NCI-H187 treated with DMSO at 0.1 percent for 48 hours (cell line): ENCODE results near the gene C4B.
"Not testable (repeated sequence)": the region's sequence is repeated elsewhere in the genome, so short reads cannot be mapped to it uniquely, and the experiment has no call there.

Experiments used
- DNase-seq: peaks from one replicate; lab custom pipeline; 2025; lab: John Stamatoyannopoulos, UW

C4B gene

DNA sequence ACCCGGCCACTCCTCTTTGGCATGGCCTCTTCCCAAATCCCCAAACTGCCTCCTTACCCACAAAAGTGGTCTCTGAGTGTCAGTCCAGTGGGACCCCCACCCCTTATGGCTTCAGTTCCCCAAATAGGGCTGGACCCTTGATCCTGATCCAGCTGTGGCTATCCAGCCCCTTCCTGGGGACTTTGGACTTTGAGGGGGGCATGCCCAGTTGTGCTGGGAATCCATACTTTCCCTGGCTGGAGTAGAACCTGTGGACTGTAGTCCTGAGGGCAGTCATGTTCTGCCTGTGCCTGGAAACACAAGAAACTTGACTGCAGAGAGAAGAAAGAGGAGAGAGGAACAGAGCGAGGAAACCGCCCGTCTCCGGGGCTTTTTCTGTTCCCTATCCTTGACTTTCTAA is 22.5 kb downstream of the C4B start:
- not testable (repeated sequence) for DNase-seq

DNA sequence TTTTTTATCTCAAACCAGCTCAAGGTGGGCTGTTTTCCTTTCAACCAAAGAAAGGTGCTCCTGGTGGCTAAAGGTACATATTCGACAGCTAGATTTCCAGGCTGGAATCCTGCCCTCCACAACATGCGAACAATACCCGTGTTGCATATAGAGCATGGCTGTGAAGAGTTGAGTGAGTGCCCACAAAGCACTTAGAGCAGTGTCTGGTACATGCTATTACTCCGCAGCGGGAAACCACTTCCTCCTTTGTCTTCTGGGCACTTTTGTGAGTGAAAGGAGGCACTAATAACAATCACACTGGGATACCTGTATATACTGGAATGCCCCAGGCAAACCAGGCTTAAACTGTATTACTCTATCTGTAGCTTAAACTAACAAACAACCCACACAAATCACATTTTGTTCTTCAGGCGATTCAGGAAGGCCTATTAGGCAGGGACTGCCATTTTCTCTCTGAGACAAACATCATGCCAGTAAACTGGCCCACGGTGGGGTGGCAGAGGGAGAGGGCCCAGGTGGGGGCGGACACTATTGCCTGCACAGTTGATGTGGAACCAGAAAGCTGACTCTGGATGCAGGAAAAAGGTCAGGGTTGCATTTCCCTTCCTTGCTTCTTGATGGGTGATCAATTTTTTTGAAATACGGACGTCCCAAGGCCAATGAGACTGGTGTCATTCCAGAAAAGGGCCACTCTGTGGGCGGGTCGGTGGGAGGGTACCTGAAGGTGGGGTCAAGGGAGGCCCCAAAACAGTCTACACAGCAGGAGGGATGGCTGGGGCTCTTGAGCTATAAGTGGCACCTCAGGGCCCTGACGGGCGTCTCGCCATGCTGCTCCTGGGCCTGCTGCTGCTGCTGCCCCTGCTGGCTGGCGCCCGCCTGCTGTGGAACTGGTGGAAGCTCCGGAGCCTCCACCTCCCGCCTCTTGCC is 23.3 kb downstream of the C4B start, which contains the start of gene CYP21A2:
CYP21A2 (plus strand) TSS at position 818 of the 927 bp plus-strand sequence; CDS start at position 826, 8 bp downstream.
- not testable (repeated sequence) for DNase-seq

DNA sequence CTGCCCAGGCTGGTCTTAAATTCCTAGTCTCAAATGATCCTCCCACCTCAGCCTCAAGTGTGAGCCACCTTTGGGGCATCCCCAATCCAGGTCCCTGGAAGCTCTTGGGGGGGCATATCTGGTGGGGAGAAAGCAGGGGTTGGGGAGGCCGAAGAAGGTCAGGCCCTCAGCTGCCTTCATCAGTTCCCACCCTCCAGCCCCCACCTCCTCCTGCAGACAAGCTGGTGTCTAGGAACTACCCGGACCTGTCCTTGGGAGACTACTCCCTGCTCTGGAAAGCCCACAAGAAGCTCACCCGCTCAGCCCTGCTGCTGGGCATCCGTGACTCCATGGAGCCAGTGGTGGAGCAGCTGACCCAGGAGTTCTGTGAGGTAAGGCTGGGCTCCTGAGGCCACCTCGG is 24.3 kb downstream of the C4B start:
- not testable (repeated sequence) for DNase-seq

DNA sequence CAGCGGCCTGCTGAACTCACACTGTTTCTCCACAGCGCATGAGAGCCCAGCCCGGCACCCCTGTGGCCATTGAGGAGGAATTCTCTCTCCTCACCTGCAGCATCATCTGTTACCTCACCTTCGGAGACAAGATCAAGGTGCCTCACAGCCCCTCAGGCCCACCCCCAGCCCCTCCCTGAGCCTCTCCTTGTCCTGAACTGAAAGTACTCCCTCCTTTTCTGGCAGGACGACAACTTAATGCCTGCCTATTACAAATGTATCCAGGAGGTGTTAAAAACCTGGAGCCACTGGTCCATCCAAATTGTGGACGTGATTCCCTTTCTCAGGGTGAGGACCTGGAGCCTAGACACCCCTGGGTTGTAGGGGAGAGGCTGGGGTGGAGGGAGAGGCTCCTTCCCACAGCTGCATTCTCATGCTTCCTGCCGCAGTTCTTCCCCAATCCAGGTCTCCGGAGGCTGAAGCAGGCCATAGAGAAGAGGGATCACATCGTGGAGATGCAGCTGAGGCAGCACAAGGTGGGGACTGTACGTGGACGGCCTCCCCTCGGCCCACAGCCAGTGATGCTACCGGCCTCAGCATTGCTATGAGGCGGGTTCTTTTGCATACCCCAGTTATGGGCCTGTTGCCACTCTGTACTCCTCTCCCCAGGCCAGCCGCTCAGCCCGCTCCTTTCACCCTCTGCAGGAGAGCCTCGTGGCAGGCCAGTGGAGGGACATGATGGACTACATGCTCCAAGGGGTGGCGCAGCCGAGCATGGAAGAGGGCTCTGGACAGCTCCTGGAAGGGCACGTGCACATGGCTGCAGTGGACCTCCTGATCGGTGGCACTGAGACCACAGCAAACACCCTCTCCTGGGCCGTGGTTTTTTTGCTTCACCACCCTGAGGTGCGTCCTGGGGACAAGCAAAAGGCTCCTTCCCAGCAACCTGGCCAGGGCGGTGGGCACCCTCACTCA is 25.0 kb downstream of the C4B start:
- DNase-seq: not testable (repeated sequence)

DNA sequence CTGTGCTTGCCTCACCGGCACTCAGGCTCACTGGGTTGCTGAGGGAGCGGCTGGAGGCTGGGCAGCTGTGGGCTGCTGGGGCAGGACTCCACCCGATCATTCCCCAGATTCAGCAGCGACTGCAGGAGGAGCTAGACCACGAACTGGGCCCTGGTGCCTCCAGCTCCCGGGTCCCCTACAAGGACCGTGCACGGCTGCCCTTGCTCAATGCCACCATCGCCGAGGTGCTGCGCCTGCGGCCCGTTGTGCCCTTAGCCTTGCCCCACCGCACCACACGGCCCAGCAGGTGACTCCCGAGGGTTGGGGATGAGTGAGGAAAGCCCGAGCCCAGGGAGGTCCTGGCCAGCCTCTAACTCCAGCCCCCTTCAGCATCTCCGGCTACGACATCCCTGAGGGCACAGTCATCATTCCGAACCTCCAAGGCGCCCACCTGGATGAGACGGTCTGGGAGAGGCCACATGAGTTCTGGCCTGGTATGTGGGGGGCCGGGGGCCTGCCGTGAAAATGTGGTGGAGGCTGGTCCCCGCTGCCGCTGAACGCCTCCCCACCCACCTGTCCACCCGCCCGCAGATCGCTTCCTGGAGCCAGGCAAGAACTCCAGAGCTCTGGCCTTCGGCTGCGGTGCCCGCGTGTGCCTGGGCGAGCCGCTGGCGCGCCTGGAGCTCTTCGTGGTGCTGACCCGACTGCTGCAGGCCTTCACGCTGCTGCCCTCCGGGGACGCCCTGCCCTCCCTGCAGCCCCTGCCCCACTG is 25.9 kb downstream of the C4B start:
- DNase-seq: not testable (repeated sequence)

DNA sequence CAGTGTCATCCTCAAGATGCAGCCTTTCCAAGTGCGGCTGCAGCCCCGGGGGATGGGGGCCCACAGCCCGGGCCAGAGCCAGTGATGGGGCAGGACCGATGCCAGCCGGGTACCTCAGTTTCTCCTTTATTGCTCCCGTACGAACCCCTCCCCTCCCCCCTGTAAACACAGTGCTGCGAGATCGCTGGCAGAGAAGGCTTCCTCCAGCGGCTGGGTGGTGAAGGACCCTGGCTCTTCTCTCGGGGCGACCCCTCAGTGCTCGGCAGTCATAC is 26.4 kb downstream of the C4B start:
- not testable (repeated sequence) for DNase-seq

DNA sequence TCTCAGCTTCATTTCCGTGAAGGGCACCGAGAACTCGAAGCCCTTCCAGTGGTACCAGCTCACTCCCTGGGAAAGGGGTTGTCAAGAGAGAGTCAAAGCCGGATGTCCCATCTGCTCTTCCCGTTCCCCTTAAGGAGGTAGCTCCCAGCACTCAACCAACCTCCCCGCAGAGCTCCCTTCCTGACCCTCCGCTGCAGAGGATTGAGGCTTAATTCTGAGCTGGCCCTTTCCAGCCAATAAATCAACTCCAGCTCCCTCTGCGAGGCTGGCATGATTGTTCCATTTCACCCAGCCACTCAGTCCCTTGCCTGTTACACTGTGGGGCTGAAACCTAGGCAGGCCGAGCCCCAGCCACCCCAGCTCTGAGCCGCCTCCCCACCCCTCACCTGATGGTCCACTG is 26.8 kb downstream of the C4B start:
- not testable (repeated sequence) for DNase-seq

DNA sequence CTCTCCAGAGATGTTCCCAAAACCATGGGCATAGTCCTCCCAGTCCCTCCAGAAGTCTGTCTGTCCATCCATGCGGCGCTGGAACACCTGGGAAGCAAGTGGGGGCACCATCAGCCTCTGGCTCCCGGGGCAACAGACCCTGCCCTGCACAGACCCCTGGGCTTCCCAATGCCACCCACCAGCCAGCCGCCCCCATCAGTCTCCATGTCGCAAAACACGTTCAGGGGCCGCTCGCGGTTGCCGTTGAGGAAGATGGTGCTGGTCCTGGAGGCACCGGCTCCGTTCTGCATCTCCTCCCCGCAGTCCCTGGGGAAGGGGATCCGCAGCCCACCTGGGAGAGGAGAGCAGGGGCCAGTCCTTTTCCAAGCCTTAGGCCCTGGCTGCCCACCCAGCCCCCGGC is 27.7 kb downstream of the C4B start:
- not testable (repeated sequence) for DNase-seq

DNA sequence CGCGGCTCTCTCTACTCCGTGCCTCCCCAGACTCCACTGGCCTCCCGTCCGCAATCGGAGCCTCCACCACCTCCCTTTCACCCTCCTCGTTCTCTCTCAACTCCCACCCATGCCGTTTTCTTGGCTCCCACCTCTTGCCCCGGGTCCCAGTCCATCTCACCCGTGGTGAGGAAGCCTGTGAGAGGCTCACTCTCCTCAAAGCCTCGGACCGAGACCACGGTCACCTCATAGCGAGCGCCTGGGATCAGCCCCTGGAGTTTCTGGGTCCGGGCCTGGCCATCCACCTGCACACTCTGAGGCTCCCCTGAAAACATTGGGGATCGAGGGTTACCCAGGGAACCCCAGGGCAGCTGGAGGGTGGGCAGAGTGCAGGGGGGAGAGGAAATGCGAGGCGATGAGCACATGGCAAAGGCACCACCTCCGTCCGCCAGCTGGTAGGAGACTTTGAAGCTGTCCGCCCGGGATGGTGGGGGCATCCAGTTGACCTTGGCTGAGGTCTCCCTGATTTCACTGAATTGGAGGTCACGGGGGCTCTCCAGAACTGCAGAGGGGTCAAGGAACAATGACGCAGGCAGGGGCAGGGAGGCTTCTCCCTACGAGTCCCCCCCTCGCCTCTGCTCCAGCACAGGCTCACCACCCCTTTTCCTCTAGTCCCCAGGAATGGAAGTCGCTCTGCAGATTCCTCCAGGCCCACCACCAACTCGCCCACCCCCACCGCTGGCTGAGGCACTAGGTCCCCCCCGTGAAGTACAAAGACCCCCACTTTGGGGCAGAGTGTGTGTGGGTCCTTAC is 29.2 kb downstream of the C4B start:
- not testable (repeated sequence) for DNase-seq

DNA sequence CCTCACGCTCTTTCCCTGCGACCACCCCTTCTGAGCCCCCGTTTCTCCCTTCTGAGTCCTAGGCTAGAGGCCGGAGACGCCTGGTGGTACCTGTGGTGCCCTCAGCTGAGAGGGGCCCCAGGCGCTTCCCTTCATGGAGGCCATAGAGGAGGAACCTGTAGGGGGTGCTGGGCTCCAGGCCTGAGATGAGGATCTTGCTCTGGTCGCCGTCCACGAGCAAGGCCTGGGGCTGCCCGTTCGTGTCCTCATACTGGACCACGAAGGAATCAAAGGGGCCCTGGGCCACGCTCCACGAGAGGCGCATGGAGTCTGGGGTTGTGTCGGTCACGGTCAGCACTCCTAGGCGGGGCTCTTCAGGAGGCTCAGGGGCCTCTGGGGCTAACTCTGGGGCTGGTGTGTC is 30.3 kb downstream of the C4B start:
- not testable (repeated sequence) for DNase-seq

DNA sequence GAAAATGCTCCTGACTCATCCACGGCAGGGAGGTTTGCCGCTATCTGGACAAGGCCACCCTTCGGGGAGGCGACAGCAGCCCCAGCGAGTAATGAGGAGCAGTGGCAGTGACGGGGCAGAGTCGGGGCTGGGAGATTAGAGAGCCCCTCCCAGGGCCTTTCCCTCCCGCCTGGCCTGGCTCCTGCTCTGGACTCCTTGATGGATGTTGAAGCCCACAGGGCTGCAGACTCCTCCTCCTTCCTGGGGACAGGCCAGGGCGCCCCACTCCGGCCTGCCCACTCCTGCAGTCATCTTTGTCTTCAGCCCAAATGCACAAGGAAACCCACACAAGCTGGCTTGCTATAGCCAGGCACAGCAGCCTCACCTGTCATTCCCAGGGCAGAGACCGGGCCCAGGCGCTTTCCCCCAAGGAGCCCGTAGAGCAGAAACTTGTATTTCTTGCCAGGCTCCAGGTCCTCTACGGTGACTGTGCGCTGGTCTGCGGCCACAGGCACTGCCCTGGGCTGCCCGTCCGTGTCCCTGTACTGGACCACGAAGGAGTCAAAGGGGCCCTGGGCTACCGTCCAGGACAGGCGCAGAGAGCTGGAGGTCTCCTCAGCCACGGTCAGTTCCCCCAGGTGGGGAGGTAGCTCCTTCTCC is 31.3 kb downstream of the C4B start:
- DNase-seq: no peak

DNA sequence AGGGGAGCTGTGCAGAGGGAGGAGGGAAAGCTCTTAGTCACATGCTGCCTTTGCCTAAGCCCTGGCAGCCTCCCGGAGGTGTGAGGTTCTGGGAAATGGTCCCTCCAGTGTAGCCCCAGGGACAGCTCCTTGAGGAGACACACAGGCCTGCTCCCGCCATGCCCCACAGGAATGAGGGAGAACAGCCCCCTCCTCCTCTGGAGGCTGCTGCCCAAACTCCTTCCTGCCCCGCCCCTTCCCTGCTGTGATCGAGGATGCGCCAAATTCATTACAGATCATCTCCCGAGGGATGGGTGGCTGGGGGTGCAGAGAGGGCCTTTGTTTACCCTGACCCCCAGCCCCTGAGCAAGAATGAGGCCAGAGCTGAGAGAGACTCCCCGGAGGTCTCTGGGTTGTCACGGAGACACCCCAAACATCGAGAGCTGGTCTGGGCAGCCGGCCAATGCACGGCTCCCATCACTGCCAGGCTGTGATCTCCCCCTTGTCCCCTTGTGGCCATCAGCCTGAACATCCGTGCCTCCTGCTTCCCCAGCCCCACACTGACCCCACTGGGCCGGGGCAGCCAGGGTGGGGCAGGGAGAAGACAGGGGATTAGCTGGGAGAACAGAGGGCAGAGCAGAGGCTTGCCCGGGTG is 32.0 kb downstream of the C4B start:
- DNase-seq: no peak

DNA sequence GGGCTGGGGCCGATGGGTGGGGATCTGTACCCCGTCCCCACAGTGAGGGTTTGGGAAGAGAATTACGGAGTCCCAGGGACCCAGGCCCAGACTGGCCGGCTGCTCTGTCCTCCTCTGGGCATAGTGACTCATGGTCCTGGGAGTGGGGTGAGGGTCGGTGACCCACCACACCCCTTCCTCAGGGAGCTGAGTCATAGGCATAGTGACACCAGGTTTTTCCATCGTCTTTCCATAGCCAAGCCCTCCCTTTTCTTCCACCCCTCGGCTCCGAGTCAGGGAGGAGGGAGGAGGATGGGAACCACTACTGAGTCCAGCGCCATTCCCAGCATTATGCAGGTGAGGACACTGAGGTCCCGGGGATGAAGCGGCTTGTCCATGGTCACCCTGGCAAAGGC is 32.5 kb downstream of the C4B start:
- no peak for DNase-seq

DNA sequence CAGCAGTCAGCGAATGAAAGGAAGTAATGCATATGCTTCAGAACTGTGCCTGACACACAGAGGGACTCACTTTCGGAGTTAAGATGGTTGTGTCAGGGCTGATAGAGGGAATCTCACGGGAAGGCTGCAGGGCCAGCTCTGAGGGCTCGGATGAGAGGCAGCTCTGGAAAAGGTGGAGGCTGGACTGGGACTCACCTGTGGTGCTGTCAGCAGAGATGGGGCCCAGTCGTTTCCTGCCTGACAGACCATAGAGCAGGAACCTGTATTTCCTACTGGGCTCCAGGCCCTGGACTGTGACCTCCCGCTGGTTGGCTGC is 32.9 kb downstream of the C4B start:
- DNase-seq: no peak

DNA sequence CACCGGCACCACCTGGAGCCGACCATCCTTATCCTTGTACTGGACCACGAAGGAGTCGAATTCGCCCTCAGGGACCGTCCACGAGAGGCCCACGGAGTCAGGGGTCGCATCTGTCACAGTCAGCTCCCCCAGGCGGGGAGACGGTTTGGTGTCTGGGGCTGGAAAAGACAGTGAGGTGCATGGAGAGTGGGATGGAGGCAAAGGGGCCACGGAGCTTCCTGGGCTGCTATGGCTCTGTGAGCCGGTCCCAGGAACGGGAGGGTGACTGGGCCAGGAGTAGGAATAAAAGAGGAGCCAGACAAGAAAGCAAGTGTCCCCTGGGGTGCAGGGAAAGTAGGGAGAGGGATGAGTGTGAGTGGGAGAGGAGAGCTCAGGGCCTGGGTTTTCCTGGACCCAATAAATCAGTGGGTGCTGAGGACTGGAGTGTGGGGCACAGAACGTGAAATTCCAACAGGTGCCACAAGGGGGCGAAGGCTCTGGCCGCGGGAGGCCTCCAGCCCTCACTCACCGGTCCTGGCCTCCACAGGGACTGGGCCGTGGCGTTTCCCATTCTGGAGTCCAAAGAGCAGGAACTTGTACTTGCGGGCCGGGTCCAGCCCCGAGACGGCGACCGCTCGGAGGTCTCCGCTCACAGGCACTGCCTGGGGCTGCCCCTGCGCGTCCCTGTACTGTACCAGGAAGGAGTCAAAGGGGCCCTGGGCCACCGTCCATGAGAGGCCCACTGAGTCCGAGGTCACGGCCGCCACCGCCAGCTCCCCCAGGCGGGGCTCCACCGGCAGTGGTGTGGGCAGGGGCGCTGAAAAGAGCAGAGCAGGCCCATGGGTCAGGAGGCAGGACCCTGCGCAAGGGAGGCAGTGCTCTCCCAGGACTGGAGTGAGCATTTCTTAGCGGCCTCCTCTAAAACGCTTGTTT is 33.5 kb downstream of the C4B start:
- DNase-seq: no peak

DNA sequence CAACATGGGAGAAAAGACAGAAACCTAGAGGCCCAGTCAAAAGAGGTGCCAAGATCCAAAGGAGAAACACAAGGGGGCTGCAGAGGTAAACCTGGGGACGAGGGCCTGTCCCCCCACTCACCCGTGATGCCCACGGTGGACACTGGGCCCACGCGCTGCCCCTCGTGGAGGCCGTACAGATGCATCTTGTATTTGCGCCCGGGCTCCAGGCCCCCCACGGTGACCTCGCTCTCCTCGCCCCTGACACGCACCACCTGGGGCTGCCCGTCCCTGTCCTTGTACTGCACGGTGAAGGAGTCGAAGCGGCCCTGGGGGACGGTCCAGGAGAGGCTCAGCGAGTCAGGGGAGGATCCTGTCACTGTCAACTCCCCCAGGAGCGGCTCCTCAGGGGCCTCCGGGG is 34.6 kb downstream of the C4B start:
- DNase-seq: not testable (repeated sequence)

DNA sequence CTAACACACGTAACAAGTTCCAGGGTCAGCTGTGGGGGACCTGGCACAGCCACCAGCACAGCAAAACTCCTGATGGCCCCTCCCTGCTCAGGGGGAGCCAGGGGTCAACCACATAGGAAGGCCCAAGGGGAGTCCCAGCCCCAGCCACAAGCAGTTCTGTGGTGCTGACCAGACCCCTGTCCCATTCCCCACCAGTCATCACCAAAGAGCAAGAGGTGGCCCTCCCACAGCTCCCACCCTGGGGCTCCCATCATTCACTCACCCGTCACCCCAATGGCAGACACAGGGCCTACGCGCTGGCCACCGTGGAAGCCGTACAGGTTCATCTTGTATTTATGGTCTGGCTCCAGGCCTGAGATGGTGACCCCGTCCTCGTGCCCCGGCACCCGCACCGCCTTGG is 35.1 kb downstream of the C4B start:
- not testable (repeated sequence) for DNase-seq

DNA sequence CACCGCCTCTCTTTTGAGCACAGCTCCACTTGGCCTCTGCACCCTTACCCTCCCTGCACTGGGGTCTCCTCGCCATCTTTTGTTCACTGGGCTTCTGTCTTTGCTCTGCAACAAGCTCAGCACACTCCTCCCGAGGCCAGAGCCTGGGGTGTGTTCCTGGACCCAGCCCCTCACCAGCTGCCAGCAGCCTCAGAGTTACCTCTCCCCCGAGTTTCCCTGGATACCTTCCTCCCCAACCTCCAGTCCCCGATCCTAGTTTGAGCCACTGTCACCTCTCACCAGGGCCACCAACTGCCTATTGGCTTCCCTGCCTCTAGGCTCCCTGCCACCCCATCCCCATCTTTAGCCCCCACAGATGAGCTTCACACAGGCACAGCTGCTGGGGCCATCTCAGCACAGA is 36.0 kb downstream of the C4B start:
- no peak for DNase-seq

DNA sequence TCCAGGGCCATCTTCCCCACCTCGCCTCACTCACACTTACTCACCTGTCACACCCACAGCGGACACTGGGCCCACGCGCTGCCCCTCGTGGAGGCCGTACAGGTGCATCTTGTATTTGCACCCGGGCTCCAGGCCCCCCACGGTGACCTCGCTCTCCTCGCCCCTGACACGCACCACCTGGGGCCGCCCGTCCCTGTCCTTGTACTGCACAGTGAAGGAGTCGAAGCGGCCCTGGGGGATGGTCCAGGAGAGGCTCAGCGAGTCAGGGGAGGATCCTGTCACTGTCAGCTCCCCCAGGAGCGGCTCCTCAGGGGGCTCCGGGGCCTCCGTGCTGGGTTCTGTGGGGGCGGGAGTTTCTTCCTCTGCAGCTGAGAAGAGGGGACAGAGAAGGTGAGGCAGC is 38.0 kb downstream of the C4B start:
- not testable (repeated sequence) for DNase-seq
